HepG2 (cell line): ENCODE measurements around the gene P4HB. TPM values are rescaled to one million over a fixed set of nuclear protein-coding genes. Genes with fewer than 3 reads are reported as not detected.

ENCODE experiments used
- CCDC6 ChIP-seq: sonication (generic); formaldehyde crosslinking; IDR thresholded peaks from 2 replicates; pipeline ENCODE4 v1.8.1; 2022; ENCODE audit warnings: mild to moderate bottlenecking, missing genetic modification reagents, moderate library complexity
- CSRNP1 ChIP-seq: sonication (generic); formaldehyde crosslinking; IDR thresholded peaks from 2 replicates; pipeline ENCODE4 v1.8.1; 2023; ENCODE audit warnings: mild to moderate bottlenecking, missing genetic modification reagents
- EP300 ChIP-seq, 3 experiments: sonication (generic) in 1 of 3; formaldehyde crosslinking in 1 of 3; IDR thresholded peaks; 2 replicates each; pipeline versions ENCODE4 v1.5.1 to v1.6.1; 2011 to 2020; ENCODE audit warnings: low read depth in 2 of 3, low read length in 2 of 3, borderline replicate concordance in 1 of 3, improper control_type of control experiment in 1 of 3, mild to moderate bottlenecking in 1 of 3, missing genetic modification reagents in 1 of 3, moderate library complexity in 1 of 3
- GATA4 ChIP-seq: sonication (generic); IDR thresholded peaks from 2 replicates; pipeline ENCODE4 v1.6.1; 2016; ENCODE audit warnings: antibody characterized with exemption, low read depth, borderline replicate concordance
- NCOA2 ChIP-seq: sonication (generic); formaldehyde crosslinking; IDR thresholded peaks from 2 replicates; pipeline ENCODE4 v1.8.0; 2022; ENCODE audit warnings: inconsistent platforms
- NFAT5 ChIP-seq: sonication (generic); formaldehyde crosslinking; IDR thresholded peaks from 2 replicates; pipeline ENCODE4 v1.4.0; 2020; ENCODE audit warnings: missing genetic modification reagents
- PRMT3 ChIP-seq: sonication (generic); formaldehyde crosslinking; IDR thresholded peaks from 2 replicates; pipeline ENCODE4 v1.8.1; 2022; ENCODE audit warnings: low read depth, mild to moderate bottlenecking, moderate library complexity, missing genetic modification reagents, borderline replicate concordance
- SKI ChIP-seq: fragments of 450-650 bp; IDR thresholded peaks from one replicate; pipeline ENCODE4 v1.6.1; 2018; ENCODE audit warnings: mild to moderate bottlenecking; ENCODE audit not compliant: partially characterized antibody
- TSC22D2 ChIP-seq: sonication (generic); formaldehyde crosslinking; IDR thresholded peaks from 2 replicates; pipeline ENCODE4 v1.5.1; 2020; ENCODE audit warnings: missing genetic modification reagents, mild to moderate bottlenecking, borderline replicate concordance
- ZFYVE20 ChIP-seq: sonication (generic); formaldehyde crosslinking; IDR thresholded peaks from 2 replicates; pipeline ENCODE4 v1.8.0; 2023; ENCODE audit warnings: low read depth, mild to moderate bottlenecking, moderate library complexity, missing genetic modification reagents, borderline replicate concordance
- ZNF232 ChIP-seq: sonication (generic); formaldehyde crosslinking; IDR thresholded peaks from 2 replicates; pipeline ENCODE4 v1.4.0; 2020; ENCODE audit warnings: missing genetic modification reagents, borderline replicate concordance
- ZNF343 ChIP-seq: sonication (generic); formaldehyde crosslinking; IDR thresholded peaks from 2 replicates; pipeline ENCODE4 v1.4.0; 2020; ENCODE audit warnings: mild to moderate bottlenecking, missing genetic modification reagents
- ZNF552 ChIP-seq: sonication (generic); formaldehyde crosslinking; IDR thresholded peaks from 2 replicates; pipeline ENCODE4 v1.9.0; 2022; ENCODE audit warnings: missing genetic modification reagents, mild to moderate bottlenecking, borderline replicate concordance
- ZNF775 ChIP-seq: sonication (generic); formaldehyde crosslinking; IDR thresholded peaks from 2 replicates; pipeline ENCODE4 v1.4.0; 2020; ENCODE audit warnings: missing genetic modification reagents, mild to moderate bottlenecking, moderate library complexity, borderline replicate concordance
- polyA plus RNA-seq, 8 experiments: library from polyadenylated mRNA; depleted of rRNA in 3 of 8; stranded (reverse) in 7 of 8; unstranded in 1 of 8; fragments of >200 nt; fragmentation: Illumina TruSeq in 4 of 8; extraction: Trizol in 4 of 8; gene quantifications; 2 replicates each; pipeline versions ENCODE4 v1.2.1 to v1.2.3, GENCODE V29; 2011 to 2016; ENCODE audit warnings: low read depth in 4 of 8, missing spikeins in 1 of 8, mixed read lengths in 1 of 8; ENCODE audit not compliant: insufficient read depth in 1 of 8
- total RNA-seq, 5 experiments: library from RNA; depleted of rRNA; stranded (reverse); fragments of >200 nt; fragmentation: Illumina TruSeq; extraction: Trizol; gene quantifications; 2 replicates each; pipeline ENCODE4 v1.2.3, GENCODE V29; 2016; ENCODE audit warnings: low read depth in 1 of 5
- TF ChIP-seq, protein P1 (sequence below): sonication (generic); formaldehyde crosslinking; IDR thresholded peaks from 2 replicates; pipeline ENCODE4 v1.8.1; 2022; ENCODE audit warnings: mild to moderate bottlenecking, missing genetic modification reagents
- TF ChIP-seq, protein P2 (sequence below): sonication (generic); formaldehyde crosslinking; IDR thresholded peaks from 2 replicates; pipeline ENCODE4 v1.4.0; 2020; ENCODE audit warnings: missing genetic modification reagents

The P4HB gene
- total and polyA plus RNA-seq, 2 of the 13 experiments (the other 11 are each of a cell fraction or from before 2014, with no cell fraction given): 185 to 782 TPM

GRCh38 chr17:81859906-81860755 is at the start of gene P4HB (continued):
- TF ChIP-seq ZNF775 (CRISPR knock-in tag): no peak
- TF ChIP-seq ZNF232 (CRISPR knock-in tag): no peak
- peak; percentile 92; the same call in 1 of the 2 replicates for TF ChIP-seq NFAT5 (CRISPR knock-in tag)
- no peak; the same call in 1 of the 2 replicates for TF ChIP-seq NCOA2
- peak; percentile 71 for TF ChIP-seq SKI
- TF ChIP-seq EP300 (IDR thresholded peaks at IDR 0.05; ENCODE audit: low read depth in 2 of 2, low read length in 2 of 2): no peak
- TF ChIP-seq EP300 (CRISPR knock-in tag; IDR thresholded peaks at IDR 0.05; ENCODE audit: borderline replicate concordance): no peak; the same call in 1 of the 2 replicates
- TF ChIP-seq PRMT3 (CRISPR knock-in tag): no peak
- TF ChIP-seq ZNF343 (CRISPR knock-in tag): peak; percentile 12; the same call in 1 of the 2 replicates
- 0 out of 2 replicates have a peak, but pooled peaks have one; percentile 33 for TF ChIP-seq TSC22D2 (CRISPR knock-in tag)
- TF ChIP-seq ZNF552: 0 out of 2 replicates have a peak, but pooled peaks have one; percentile 9
- TF ChIP-seq GATA4: peak; percentile 71; the same call in 1 of the 2 replicates
- TF ChIP-seq, protein P1, sequence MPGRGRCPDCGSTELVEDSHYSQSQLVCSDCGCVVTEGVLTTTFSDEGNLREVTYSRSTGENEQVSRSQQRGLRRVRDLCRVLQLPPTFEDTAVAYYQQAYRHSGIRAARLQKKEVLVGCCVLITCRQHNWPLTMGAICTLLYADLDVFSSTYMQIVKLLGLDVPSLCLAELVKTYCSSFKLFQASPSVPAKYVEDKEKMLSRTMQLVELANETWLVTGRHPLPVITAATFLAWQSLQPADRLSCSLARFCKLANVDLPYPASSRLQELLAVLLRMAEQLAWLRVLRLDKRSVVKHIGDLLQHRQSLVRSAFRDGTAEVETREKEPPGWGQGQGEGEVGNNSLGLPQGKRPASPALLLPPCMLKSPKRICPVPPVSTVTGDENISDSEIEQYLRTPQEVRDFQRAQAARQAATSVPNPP (CRISPR knock-in tag): peak; percentile 44; the same call in 1 of the 2 replicates
- 0 out of 2 replicates have a peak, but pooled peaks have one; percentile 15 for TF ChIP-seq CCDC6
- TF ChIP-seq ZFYVE20: peak; percentile 91; the same call in 1 of the 2 replicates
- TF ChIP-seq, protein P2, sequence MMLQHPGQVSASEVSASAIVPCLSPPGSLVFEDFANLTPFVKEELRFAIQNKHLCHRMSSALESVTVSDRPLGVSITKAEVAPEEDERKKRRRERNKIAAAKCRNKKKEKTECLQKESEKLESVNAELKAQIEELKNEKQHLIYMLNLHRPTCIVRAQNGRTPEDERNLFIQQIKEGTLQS (CRISPR knock-in tag): peak; percentile 59; the same call in 1 of the 2 replicates
- 0 out of 2 replicates have a peak, but pooled peaks have one; percentile 5 for TF ChIP-seq CSRNP1 (CRISPR knock-in tag)
